SK-N-SH (cell line): ENCODE data around the gene SMIM14. TPM values are rescaled to one million over a fixed set of nuclear protein-coding genes. Genes with fewer than 3 reads are reported as not detected.
"Not testable (repeated sequence)": the region's sequence is repeated elsewhere in the genome, so short reads cannot be mapped to it uniquely, and the experiment has no call there.

Experiments used
- CTCF ChIA-PET: fragments of 300-600, 350-600 bp; formaldehyde crosslinking; extraction: SDS; loops from one replicate; lab custom pipeline; 2021; lab: Yijun Ruan, JAX
- POLR2A ChIA-PET: fragments of 350-600 bp; sonication (Branson Sonifier 250); formaldehyde crosslinking; extraction: SDS; loops from one replicate; lab custom pipeline; 2020; ENCODE audit warnings: antibody characterized with exemption, inconsistent platforms; lab: Yijun Ruan, JAX
- DNase-seq: peaks from one replicate; pipeline ENCODE4 v3.0.0; 2012
- H2AFZ ChIP-seq: fragments of 200-600 bp; sonication (generic); 2 replicates; pipeline ENCODE4 v1.8.1; 2016; ENCODE audit warnings: antibody characterized with exemption, mild to moderate bottlenecking, low read depth
- H3F3A ChIP-seq: fragments of 200-600 bp; sonication (generic); replicated peaks from 2 replicates; pipeline ENCODE3; 2016; ENCODE audit warnings: antibody characterized with exemption, mild to moderate bottlenecking; ENCODE audit not compliant: insufficient read depth
- H3K27ac ChIP-seq, 2 experiments: fragments of 200-500 bp in 1 of 2; fragments of 200-600 bp in 1 of 2; sonication (Bioruptor generic) in 1 of 2; sonication (generic), shearing (Covaris generic) in 1 of 2; 2 replicates each; pipeline versions ENCODE4 v1.5.1 to v1.6.1; 2014 to 2016; ENCODE audit warnings: low read depth in 2 of 2, inconsistent platforms in 1 of 2, low read length in 1 of 2, mild to moderate bottlenecking in 1 of 2, mixed read lengths in 1 of 2
- H3K27me3 ChIP-seq: fragments of 200-600 bp; sonication (generic), shearing (Covaris generic); 2 replicates; pipeline ENCODE4 v1.6.1; 2016; ENCODE audit warnings: mixed run types; ENCODE audit not compliant: insufficient read depth
- H3K36me3 ChIP-seq, 2 experiments: fragments of 200-500 bp in 1 of 2; fragments of 200-600 bp in 1 of 2; sonication (Bioruptor generic) in 1 of 2; sonication (generic) in 1 of 2; replicated peaks in 1 of 2; 2 replicates each; pipeline versions ENCODE3 to v1.5.1; 2014 to 2016; ENCODE audit warnings: low read length in 1 of 2, mild to moderate bottlenecking in 1 of 2; ENCODE audit not compliant: insufficient read depth in 2 of 2, control insufficient read depth in 1 of 2
- H3K4me1 ChIP-seq, 2 experiments: fragments of 200-500 bp in 1 of 2; fragments of 200-600 bp in 1 of 2; sonication (Bioruptor generic) in 1 of 2; sonication (generic), shearing (Covaris generic) in 1 of 2; 2 replicates each; pipeline versions ENCODE4 v1.5.1 to v1.6.1; 2014 to 2016; ENCODE audit warnings: low read depth in 1 of 2, low read length in 1 of 2, mixed run types in 1 of 2; ENCODE audit not compliant: insufficient read depth in 2 of 2, control insufficient read depth in 1 of 2
- H3K4me2 ChIP-seq: fragments of 200-600 bp; sonication (generic), shearing (Covaris generic); 2 replicates; pipeline ENCODE4 v1.6.1; 2017; ENCODE audit warnings: mixed run types
- H3K4me3 ChIP-seq, 2 experiments: fragments of 200-500 bp in 1 of 2; fragments of 200-600 bp in 1 of 2; sonication (Bioruptor generic) in 1 of 2; sonication (generic), shearing (Covaris generic) in 1 of 2; 2 replicates each; pipeline versions ENCODE4 v1.5.1 to v1.8.1; 2014 to 2016; ENCODE audit warnings: low read depth in 2 of 2, inconsistent platforms in 1 of 2, low read length in 1 of 2, mild to moderate bottlenecking in 1 of 2, mixed read lengths in 1 of 2, moderate library complexity in 1 of 2
- H3K79me2 ChIP-seq: fragments of 200-600 bp; sonication (generic); 2 replicates; pipeline ENCODE4 v1.8.1; 2017; ENCODE audit warnings: mild to moderate bottlenecking; ENCODE audit not compliant: insufficient read depth
- H3K9ac ChIP-seq: fragments of 200-600 bp; sonication (generic); 2 replicates; pipeline ENCODE4 v1.6.1; 2017; ENCODE audit warnings: mixed run types
- H3K9me2 ChIP-seq: fragments of 200-600 bp; sonication (generic); 2 replicates; pipeline ENCODE4 v1.6.1; 2017; ENCODE audit warnings: mixed run types
- H3K9me3 ChIP-seq: fragments of 200-600 bp; sonication (generic); 2 replicates; pipeline ENCODE4 v1.6.1; 2017; ENCODE audit warnings: mixed run types, mild to moderate bottlenecking, moderate library complexity
- H4K20me1 ChIP-seq: fragments of 200-600 bp; sonication (generic); 2 replicates; pipeline ENCODE4 v1.6.1; 2017; ENCODE audit warnings: mild to moderate bottlenecking, mixed run types; ENCODE audit not compliant: insufficient read depth
- FOSL2 ChIP-seq: IDR thresholded peaks from 2 replicates; pipeline ENCODE4 v1.4.0; 2012; ENCODE audit warnings: low read depth, mild to moderate bottlenecking, moderate library complexity, borderline replicate concordance
- FOXJ3 ChIP-seq: sonication (generic); formaldehyde crosslinking; IDR thresholded peaks from 2 replicates; pipeline ENCODE4 v1.5.1; 2020; ENCODE audit warnings: mild to moderate bottlenecking, missing genetic modification reagents
- GABPA ChIP-seq: IDR thresholded peaks from 2 replicates; pipeline ENCODE4 v1.4.0; 2012; ENCODE audit warnings: low read depth, mild to moderate bottlenecking
- MXI1 ChIP-seq: IDR thresholded peaks from 2 replicates; pipeline ENCODE4 v1.6.1; 2012; ENCODE audit warnings: mild to moderate bottlenecking, low read depth, low read length, improper control_type of control experiment
- NRF1 ChIP-seq: IDR thresholded peaks from 2 replicates; pipeline ENCODE4 v1.6.1; 2012; ENCODE audit warnings: low read depth, mild to moderate bottlenecking, low read length
- RAD21 ChIP-seq: IDR thresholded peaks from 2 replicates; pipeline ENCODE4 v1.6.1; 2012; ENCODE audit warnings: mild to moderate bottlenecking, low read length
- SIN3A ChIP-seq: IDR thresholded peaks from 2 replicates; pipeline ENCODE4 v1.6.1; 2012; ENCODE audit warnings: low read depth, mild to moderate bottlenecking, low read length, moderate library complexity, borderline replicate concordance
- SMC3 ChIP-seq: IDR thresholded peaks from 2 replicates; pipeline ENCODE4 v1.6.1; 2012; ENCODE audit warnings: low read depth, low read length, improper control_type of control experiment
- TCF12 ChIP-seq: IDR thresholded peaks from 2 replicates; pipeline ENCODE4 v1.4.0; 2012
- WGBS: methylation state at CpG from one replicate; pipeline ENCODE4 v1.1.6; 2017; ENCODE audit warnings: low lambda C conversion rate; 5-methylcytosine and 5-hydroxymethylcytosine counted together
- polyA plus RNA-seq, 3 experiments: library from polyadenylated mRNA; depleted of rRNA; stranded (reverse); fragments of >200 nt; gene quantifications; 2 replicates each; pipeline ENCODE4 v1.2.3, GENCODE V29; 2012
- TF ChIP-seq, protein P1 (sequence below): fragments of 150-350 bp; IDR thresholded peaks from 2 replicates; pipeline ENCODE4 v1.6.1; 2017; ENCODE audit warnings: antibody characterized with exemption, low read length, low read depth, borderline replicate concordance
- TF ChIP-seq, protein P2 (sequence below): fragments of 150-350 bp; IDR thresholded peaks from 2 replicates; pipeline ENCODE4 v1.6.1; 2016; ENCODE audit warnings: mild to moderate bottlenecking, low read depth, low read length
- TF ChIP-seq, protein P3 (sequence below): IDR thresholded peaks from 2 replicates; pipeline ENCODE4 v1.4.0; 2012; ENCODE audit warnings: low read depth, borderline replicate concordance

SMIM14 gene
- polyA plus RNA-seq, 1 of the 3 experiments (the other 2 are of a cell fraction) = 12.6 TPM

DNA sequence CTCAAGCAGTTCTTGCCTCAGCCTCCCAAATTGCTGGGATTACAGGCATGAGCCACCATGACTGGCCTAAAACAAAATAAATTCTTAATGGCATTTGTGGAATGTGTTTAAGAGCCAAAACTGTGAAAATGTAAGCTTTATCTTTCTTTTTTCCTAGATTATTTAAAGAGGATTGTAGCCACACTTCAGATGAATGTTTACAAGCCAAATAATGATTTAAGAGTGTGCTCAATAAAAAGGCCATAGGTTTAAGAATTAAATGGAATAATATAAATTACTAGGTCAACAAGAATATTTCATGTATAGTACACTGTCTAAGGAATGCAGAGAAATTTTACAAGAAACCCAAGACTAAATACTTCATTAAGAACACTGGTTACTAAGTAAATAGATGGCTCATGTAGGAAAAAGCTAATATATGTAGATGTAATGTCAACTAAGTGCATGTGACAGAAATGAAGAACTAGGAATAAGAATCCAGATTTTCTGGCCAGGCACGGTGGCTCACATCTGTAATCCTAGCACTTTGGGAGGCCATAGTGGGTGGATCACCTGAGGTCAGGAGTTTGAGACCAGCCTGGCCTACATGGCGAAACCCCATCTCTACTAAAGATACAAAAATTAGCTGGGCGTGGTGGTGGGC is 90.1 kb downstream of the SMIM14 start (continued):
- TF ChIP-seq TCF12 (no peak), GABPA (no peak), FOSL2 (no peak), SMC3 (no peak), NRF1 (no peak), FOXJ3 (no peak), RAD21 (no peak), SIN3A (no peak)
- TF ChIP-seq, protein P1, sequence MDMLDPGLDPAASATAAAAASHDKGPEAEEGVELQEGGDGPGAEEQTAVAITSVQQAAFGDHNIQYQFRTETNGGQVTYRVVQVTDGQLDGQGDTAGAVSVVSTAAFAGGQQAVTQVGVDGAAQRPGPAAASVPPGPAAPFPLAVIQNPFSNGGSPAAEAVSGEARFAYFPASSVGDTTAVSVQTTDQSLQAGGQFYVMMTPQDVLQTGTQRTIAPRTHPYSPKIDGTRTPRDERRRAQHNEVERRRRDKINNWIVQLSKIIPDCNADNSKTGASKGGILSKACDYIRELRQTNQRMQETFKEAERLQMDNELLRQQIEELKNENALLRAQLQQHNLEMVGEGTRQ = no peak

DNA sequence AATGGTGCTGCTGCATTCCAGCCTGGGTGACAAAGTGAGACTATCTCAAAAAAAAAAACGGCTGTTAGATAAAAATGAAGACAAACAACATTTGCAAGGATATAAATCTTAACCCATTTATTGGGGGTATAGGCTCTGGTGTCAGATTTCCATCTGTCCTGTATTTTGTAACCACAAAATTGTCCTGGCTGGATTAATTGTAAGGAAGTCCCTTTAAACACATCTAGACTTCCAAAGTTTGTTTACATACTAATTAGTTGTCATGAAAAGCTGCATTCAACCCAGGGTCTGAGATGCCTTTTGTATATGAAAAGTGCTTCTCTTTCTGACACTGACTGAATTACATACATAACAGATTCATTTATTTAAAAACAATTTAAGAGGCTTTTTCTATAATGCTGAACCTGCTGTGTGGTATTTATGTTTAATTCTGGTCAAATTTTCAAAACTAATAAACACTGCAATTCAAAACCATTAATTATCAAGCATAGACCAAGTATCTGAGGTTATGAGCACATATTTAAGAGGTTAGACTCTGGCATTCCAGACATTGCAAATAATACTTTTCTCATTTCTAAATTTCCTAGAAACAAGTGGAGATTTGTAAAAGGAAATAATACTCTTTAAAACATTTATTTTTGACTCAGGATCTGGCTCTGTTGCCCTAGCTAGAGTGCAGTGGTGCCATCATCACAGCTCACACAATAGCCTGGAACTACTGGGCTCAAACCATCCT is 93.9 kb downstream of the SMIM14 start:
- H3K4me1 ChIP-seq = peaks cover 0 to 6% of the 10 kb centered on the region in 2 experiments; a peak in 3 of 4 replicates
- no peaks in the 10 kb centered on the region for H3K9me3 ChIP-seq
- ChIA-PET POLR2A (no interaction called here), CTCF (no interaction called here)
- H2AFZ ChIP-seq = no peak overlapping the region
- no peaks in the 10 kb centered on the region for H3K79me2 ChIP-seq
- no peaks in the 10 kb centered on the region for H3K27me3 ChIP-seq
- no peaks in the 10 kb centered on the region for H4K20me1 ChIP-seq
- H3K27ac ChIP-seq = peak overlapping the region in 1 of 2 experiments; percentile 26; a peak in 2 of 4 replicates
- no peaks in the 10 kb centered on the region for H3K9me2 ChIP-seq
- H3K4me2 ChIP-seq = no peak overlapping the region
- peaks cover 0 to 3% of the 10 kb centered on the region in 2 experiments for H3K36me3 ChIP-seq
- no peak for TF ChIP-seq TCF12
- TF ChIP-seq, protein P2, sequence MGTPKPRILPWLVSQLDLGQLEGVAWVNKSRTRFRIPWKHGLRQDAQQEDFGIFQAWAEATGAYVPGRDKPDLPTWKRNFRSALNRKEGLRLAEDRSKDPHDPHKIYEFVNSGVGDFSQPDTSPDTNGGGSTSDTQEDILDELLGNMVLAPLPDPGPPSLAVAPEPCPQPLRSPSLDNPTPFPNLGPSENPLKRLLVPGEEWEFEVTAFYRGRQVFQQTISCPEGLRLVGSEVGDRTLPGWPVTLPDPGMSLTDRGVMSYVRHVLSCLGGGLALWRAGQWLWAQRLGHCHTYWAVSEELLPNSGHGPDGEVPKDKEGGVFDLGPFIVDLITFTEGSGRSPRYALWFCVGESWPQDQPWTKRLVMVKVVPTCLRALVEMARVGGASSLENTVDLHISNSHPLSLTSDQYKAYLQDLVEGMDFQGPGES = no peak
- TF ChIP-seq, protein P3, sequence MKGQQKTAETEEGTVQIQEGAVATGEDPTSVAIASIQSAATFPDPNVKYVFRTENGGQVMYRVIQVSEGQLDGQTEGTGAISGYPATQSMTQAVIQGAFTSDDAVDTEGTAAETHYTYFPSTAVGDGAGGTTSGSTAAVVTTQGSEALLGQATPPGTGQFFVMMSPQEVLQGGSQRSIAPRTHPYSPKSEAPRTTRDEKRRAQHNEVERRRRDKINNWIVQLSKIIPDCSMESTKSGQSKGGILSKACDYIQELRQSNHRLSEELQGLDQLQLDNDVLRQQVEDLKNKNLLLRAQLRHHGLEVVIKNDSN = no peak
- TF ChIP-seq MXI1 = no peak
- TF ChIP-seq, protein P1 = no peak
- no peak overlapping the region for H3K4me3 ChIP-seq
- 0% methylated on average over 1 of the region's 1 CpG for WGBS
- peaks cover 12% of the 10 kb centered on the region for H3F3A ChIP-seq
- DNase-seq = no peak
- no peak overlapping the region for H3K9ac ChIP-seq

DNA sequence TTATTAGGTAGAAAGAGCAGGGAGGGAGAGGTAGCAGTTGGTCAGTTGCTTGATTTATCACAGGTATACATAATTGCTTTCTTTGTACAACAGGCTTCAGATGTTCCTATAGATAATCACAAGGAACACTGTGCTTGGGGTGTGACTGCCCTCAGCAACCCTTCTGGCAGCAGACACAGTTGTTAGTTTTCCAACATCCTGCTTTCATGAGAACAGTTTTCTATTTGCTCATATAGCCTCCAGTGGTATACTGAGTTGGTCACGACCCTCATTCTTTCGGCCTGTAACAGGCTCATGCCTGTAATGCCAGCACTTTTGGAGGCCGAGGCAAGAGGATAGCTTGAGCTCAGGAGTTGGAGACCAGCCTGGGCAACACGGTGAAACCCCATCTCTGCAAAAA is 94.6 kb downstream of the SMIM14 start:
- H3K4me3 ChIP-seq, H3K4me1 ChIP-seq, H3K27ac ChIP-seq, H3K36me3 ChIP-seq, DNase-seq, H3K4me2 ChIP-seq, H2AFZ ChIP-seq, H4K20me1 ChIP-seq, CTCF ChIA-PET, H3K9me3 ChIP-seq, POLR2A ChIA-PET, H3K27me3 ChIP-seq, H3K9ac ChIP-seq, H3K79me2 ChIP-seq, H3K9me2 ChIP-seq: not testable (repeated sequence)
- 81% methylated on average over 4 of the region's 4 CpGs for WGBS
- H3F3A ChIP-seq = peaks cover 12% of the 10 kb centered on the region
